Endodermal cell (in vitro differentiated cells): Measurements from ENCODE around the gene MLXIP. TPM values are rescaled to one million over a fixed set of nuclear protein-coding genes. Genes with fewer than 3 reads are reported as not detected.

Experiments used
- DNase-seq: peaks from one replicate; pipeline ENCODE4 v3.0.0-alpha.2; 2017
- H3K27ac ChIP-seq: 2 replicates; pipeline ENCODE4 v1.5.1; 2013; ENCODE audit warnings: mild to moderate bottlenecking, low read depth, low read length, moderate library complexity
- H3K27me3 ChIP-seq: 2 replicates; pipeline ENCODE4 v1.6.1; 2013; ENCODE audit warnings: mild to moderate bottlenecking, low read length, moderate library complexity; ENCODE audit not compliant: insufficient read depth, control insufficient read depth, poor library complexity, severe bottlenecking
- H3K36me3 ChIP-seq: 2 replicates; pipeline ENCODE4 v1.7.0; 2013; ENCODE audit warnings: mild to moderate bottlenecking, low read length, moderate library complexity; ENCODE audit not compliant: control insufficient read depth, insufficient read depth
- H3K4me1 ChIP-seq: one replicate; pipeline ENCODE4 v1.7.0; 2013; ENCODE audit warnings: low read length; ENCODE audit not compliant: control insufficient read depth, insufficient read depth
- H3K4me3 ChIP-seq: 2 replicates; pipeline ENCODE4 v1.5.1; 2013; ENCODE audit warnings: mild to moderate bottlenecking, low read length, moderate library complexity
- H3K9ac ChIP-seq: 2 replicates; pipeline ENCODE4 v1.6.1; 2013; ENCODE audit warnings: mild to moderate bottlenecking, low read length, moderate library complexity; ENCODE audit not compliant: poor library complexity, severe bottlenecking; ENCODE audit errors: extremely low read depth
- H3K9me3 ChIP-seq: 2 replicates; pipeline ENCODE4 v1.6.1; 2013; ENCODE audit warnings: mild to moderate bottlenecking, low read length, moderate library complexity; ENCODE audit not compliant: control insufficient read depth
- H3K27ac Mint-ChIP-seq: 2 replicates; pipeline ENCODE4 v1.8.0; 2020; ENCODE audit warnings: mixed read lengths
- H3K27me3 Mint-ChIP-seq: 2 replicates; pipeline ENCODE4 v1.8.0; 2021; ENCODE audit warnings: mild to moderate bottlenecking, mixed read lengths; ENCODE audit not compliant: insufficient read depth
- H3K36me3 Mint-ChIP-seq: 2 replicates; pipeline ENCODE4 v1.8.0; 2020; ENCODE audit warnings: low read depth, mixed read lengths
- H3K4me1 Mint-ChIP-seq: 2 replicates; pipeline ENCODE4 v1.8.0; 2020; ENCODE audit warnings: mixed read lengths
- H3K4me3 Mint-ChIP-seq: 2 replicates; pipeline ENCODE4 v1.8.0; 2020; ENCODE audit warnings: mild to moderate bottlenecking, moderate library complexity, mixed read lengths
- H3K9me3 Mint-ChIP-seq: 2 replicates; pipeline ENCODE4 v1.8.0; 2020; ENCODE audit warnings: mild to moderate bottlenecking, mixed read lengths
- CTCF ChIP-seq: fragments of 200-600 bp; sonication (generic); conservative IDR thresholded peaks from 2 replicates; pipeline ENCODE4 v1.5.0; 2021; ENCODE audit warnings: antibody characterized with exemption, mild to moderate bottlenecking
- WGBS, 2 experiments: methylation state at CpG; one replicate each; pipeline versions ENCODE4 v1.1.5 to v1.1.7; 2013; ENCODE audit warnings: missing lambda C conversion rate in 2 of 2, mixed read lengths in 1 of 2; ENCODE audit not compliant: insufficient coverage in 1 of 2, insufficient read length in 1 of 2; 5-methylcytosine and 5-hydroxymethylcytosine counted together
- total RNA-seq, 2 donors: library from RNA; stranded (reverse); fragmentation: NEBNext Ultra II Directional in 1 of 2; extraction: Animal tissue kit (Norgen Biotek cat#: 25700) in 1 of 2; gene quantifications; 2 replicates in 1 of 2; 3 replicates in 1 of 2; pipeline ENCODE4 v1.2.1, GENCODE V29; 2021

Gene MLXIP
- total RNA-seq, 2 donors from 2014 or later, result 27.4 to 32.2 TPM

DNA sequence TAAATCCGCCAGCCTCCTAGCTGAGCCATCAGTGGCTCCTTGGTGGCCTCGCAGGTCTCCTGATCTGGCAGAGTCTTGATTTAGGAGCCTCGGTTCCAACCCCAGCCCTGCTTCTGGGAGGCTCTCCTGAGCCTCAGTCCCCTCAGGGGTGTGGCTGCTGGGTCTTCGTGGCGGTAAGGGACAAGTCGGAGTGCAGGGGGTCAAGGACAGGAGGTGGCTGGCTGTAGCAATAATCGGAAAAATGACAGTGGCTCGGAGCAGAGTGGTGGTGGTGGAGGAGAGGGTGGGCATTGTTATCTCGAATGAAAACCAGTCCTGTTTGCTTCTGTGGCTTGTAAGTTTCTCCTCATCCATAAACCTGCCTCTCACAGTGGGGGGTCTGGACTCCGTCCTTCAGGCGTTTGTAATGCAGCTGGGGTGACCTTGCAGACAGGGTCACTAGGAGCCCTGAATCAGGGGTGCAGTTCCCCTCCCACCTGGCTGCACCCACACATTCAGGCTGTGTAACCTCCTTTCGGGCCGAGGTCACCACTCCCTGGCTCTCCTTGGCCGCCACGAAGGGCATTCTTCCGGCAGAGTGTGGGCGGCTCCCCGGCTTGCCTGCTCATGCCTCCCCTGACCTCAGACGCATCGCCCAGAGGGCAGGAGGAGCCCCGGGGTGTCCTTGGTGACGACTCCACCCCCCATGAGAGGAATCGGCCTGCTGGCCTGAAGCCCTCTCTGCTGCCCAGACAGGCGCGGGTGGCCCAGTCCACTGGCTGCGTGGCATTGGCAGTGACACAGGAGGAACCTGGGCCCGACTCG lies 48.7 kb upstream of the MLXIP start:
- Histone ChIP-seq H3K27ac (no peak overlapping the region), H3K9ac (no peak overlapping the region), H3K27me3 (no peaks in the 10 kb centered on the region), H3K9me3 (no peaks in the 10 kb centered on the region), H3K36me3 (peaks cover 2% of the 10 kb centered on the region), H3K4me1 (no peaks in the 10 kb centered on the region), H3K4me3 (no peak overlapping the region)
- Mint-ChIP-seq H3K36me3 (peaks cover 5% of the 10 kb centered on the region), H3K27me3 (no peaks in the 10 kb centered on the region), H3K9me3 (no peaks in the 10 kb centered on the region), H3K4me3 (no peak overlapping the region), H3K4me1 (peaks cover 2% of the 10 kb centered on the region), H3K27ac (no peak overlapping the region)
- WGBS, 2 experiments, result 93 to 95% methylated on average over 19 to 28 of the region's 28 CpGs
- no peak for TF ChIP-seq CTCF
- DNase-seq, result peak; percentile 58

DNA sequence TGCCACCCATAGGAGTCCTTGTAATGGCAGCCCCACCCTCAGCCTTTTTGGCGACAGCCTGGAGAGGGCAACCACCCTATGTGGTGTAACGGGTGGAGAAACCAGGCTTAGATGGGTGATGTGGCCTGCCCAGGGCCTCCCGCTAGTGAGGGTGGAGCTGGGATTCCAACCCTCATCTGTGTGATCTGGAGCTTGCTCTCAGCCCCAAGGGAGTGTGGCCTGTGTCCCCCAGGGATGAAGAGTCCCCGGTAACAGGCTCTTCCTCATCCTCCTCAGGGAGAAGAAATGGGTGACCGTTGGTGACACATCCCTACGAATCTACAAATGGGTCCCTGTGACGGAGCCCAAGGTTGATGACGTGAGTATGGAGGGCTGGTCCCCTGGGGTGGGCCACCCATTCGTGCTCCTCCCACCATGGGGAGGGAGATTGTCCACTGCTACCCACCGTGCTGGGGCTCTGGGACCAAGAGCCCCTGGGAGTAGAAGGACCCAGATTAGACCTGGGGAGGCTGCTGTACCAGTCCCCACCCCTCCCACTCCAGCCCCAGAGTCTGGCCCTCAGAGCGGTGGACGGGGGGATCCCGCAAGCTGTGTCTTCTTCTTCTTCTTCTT lies 48.0 kb upstream of the MLXIP start:
- peaks cover 2% of the 10 kb centered on the region for H3K4me1 Mint-ChIP-seq
- no peak overlapping the region for H3K27ac Mint-ChIP-seq

More for the DNA sequence above, 48.0 kb upstream of the MLXIP start:
- Histone ChIP-seq H3K9me3 (no peaks in the 10 kb centered on the region), H3K9ac (no peak overlapping the region), H3K36me3 (peaks cover 9% of the 10 kb centered on the region), H3K4me3 (no peak overlapping the region), H3K27me3 (no peaks in the 10 kb centered on the region), H3K27ac (no peak overlapping the region), H3K4me1 (no peaks in the 10 kb centered on the region)
- WGBS, 2 experiments, result 96% methylated on average over 10 to 13 of the region's 13 CpGs
- DNase-seq, result no peak
- TF ChIP-seq CTCF, result no peak
- Mint-ChIP-seq H3K36me3 (peaks cover 11% of the 10 kb centered on the region), H3K9me3 (no peaks in the 10 kb centered on the region), H3K27me3 (no peaks in the 10 kb centered on the region), H3K4me3 (no peak overlapping the region)
